Nucleus accumbens (tissue), 56 donors: ENCODE results near the gene MFN2.
"Not testable (repeated sequence)": the region's sequence is repeated elsewhere in the genome, so short reads cannot be mapped to it uniquely, and the experiment has no call there.

ENCODE experiments used
- DNase-seq, 56 donors: peaks; one replicate each; lab custom pipeline; 2025; lab: John Stamatoyannopoulos, UW

The MFN2 gene

DNA sequence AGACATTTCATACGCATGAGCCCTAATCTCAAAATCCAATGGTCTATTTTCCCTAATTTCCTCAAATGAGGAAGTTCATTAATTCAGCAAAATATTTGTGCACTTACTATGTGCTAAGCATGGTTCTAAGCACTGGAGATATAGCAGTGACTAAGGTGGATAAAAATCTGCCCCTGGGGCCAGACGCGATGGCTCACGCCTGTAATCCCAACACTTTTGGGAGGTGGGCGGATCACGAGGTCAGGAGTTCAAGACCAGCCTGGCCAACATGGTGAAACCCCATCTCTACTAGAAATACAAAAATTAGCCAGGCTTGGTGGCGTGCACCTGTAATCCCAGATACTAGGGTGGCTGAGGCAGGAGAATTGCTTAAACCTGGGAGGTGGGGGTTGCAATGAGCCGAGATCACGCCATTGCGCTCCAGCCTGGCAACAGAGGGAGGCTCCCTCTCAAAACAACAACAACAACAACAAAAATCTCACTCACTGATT, 34.8 kb downstream of the MFN2 start:
- DNase-seq, result no peak

DNA sequence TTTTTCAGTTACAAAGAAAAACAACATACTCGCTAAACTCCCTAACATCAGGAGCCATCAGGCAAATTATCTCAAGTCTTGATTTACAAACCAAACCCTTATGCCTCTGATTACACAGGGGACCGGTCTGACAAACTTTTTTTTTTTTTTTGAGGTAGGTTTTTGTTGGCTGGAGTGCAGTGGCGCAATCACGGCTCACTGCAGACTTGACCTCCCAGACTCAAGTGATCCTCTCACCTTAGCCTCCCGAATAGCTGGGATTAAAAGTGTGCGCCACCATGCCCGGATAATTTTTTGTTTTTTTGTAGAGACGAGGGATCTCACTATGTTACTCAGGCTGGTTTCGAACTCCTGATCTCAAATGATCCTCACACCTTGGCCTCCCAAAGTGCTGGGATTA, 35.3 kb downstream of the MFN2 start:
- DNase-seq, result no peak

GRCh38 chr1:12016182-12016581, 35.9 kb downstream of the MFN2 start:
- DNase-seq, result no peak

- DNase-seq, result no peak
Observed at GRCh38 chr1:12019858-12020509, 39.7 kb downstream of the MFN2 start.

GRCh38 chr1:12021616-12022015, 41.4 kb downstream of the MFN2 start:
- DNase-seq, result no peak

- no peak for DNase-seq
Observed at GRCh38 chr1:12022036-12022435, 41.8 kb downstream of the MFN2 start.

DNA sequence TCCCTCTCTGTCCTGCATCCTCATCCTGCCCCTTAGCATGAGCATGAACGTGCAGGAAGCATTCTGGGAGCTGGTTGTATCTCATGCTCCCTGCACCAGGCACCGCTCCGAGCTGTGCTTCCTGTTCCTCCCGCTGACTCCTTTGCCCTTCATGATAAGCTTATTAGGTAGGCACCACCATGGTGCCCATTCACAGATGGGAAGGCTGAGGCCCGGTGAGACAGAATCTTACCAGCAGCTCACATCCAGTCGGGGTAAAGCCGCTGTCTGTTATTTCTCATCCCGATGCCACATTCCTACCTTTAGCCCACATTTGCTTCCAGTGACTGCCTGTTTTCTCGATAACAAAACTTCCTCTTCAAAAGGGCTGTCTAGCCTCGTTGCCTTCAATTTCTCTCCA, 46.3 kb downstream of the MFN2 start:
- DNase-seq, result no peak

DNA sequence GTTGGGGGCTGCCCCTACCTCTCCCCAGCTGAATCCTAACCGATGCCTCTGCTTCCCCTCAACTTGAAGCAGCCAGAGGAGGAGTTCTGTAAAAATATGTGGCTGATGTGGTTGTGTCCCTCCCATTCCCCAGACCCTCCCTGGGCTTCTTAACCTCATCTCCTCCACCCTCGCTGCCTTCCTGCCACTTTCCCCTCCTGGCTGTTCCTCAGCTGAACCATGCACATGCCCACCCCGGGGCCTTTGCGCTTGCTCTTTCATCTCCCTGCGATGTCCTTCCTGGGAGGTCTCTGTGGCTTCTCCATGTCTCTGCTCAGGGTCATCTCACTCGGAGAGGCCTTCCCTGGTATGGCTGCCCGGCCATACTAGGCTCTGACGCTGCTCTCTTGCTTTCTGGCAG, 48.0 kb downstream of the MFN2 start:
- DNase-seq, result no peak

DNA sequence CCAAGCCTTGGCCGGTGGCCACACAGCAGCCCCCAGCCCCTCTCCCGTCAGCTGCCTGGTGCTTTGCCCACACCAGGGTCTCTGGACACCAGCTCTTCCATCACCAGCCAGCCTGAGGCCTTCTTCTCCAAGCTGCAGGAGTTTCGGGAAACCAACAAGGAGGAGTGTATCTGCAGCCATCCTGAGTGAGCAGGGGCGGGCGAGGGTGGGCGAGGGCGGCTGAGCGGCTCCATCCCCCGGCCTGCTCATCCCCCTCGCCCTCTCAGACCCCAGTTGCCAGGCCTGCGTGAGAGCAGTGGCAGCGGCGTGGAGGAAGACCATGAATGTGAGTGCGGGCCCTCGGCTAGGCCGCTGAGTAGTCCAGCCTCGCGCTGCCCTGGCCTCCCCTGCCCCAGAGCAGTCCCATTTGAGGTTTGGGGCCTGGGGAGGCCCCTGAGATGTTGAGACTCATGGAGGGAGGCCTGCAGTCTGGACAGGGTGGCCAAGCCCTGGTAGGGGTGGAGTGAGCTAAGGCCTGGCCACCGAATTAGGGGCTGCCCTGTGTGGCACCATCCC, 48.8 kb downstream of the MFN2 start:
- no peak for DNase-seq

GRCh38 chr1:12029720-12030339, 49.6 kb downstream of the MFN2 start:
- DNase-seq, result no peak

DNA sequence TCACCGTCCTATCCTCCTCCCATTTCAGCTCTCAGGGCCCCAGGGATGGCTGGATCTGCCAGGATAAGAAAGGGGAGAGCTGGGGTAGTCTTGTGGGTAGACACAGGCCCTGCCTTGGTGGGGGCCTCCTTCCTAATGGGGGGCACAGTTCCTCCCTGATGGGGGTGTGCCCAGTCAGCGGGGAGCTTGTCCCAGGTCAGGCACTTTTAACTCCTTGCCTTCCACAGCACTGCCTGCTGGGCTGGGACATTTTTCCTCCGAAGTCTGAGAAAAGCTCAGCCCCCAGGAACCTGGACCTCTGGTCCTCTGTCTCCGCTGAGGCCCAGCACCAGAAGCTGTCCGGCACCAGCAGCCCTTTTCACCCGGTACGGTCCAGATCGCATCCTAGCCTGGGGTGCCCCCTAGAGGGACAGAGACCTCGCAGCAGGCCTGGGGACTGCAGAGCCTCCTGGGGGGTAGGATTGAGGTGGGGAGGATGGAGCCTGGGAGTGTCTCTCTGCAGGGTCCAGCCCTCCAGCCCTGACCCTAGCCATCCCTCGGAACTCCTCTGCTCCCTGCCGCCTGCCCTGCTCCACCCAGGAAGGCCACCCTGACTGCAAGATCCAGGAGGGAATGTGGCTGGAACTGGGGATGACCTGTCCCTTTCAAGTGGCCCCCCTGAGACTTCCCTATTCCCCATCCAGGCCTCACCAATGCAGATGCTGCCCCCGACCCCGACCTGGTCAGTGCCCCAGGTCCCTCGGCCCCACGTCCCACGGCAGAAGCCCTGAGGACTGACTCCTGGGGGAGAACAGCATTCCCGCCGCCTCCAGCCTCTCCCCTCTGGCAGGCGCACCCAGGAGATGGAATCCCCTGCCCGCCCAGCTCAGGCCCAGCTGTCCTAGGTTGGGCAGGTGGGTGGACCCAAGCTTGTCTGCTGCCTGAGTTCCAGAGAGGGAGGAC, 51.1 kb downstream of the MFN2 start:
- peak in 8 of 56 donors; percentile 3 to 47 (median 26) for DNase-seq

GRCh38 chr1:12032161-12032621, 51.9 kb downstream of the MFN2 start:
- DNase-seq, result no peak

GRCh38 chr1:12033441-12033840, 53.2 kb downstream of the MFN2 start:
- DNase-seq, result not testable (repeated sequence)

DNA sequence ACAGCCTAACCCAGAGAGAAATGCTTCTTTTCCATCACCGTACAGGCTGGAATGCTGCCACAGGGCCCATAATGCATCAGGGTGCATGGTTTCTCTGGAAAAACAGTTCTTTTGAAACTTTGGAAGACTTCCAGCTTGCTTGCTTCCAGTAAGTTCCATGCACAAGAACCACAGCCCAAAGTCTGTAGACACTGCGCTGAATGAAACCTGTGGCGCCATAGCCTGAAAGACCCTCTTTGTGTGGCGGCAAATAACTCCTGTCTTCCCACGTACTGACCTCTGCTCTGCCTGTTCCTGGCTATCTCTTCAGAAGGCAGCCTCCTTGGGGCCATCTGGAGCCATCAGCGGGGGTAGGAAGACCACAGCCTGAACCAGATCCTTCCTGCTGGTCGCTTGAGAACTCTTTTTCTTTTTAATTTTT, 54.1 kb downstream of the MFN2 start:
- DNase-seq, result peak in 11 of 56 donors; percentile 3 to 44 (median 20)

- DNase-seq, result no peak
Observed at GRCh38 chr1:12035312-12035711, 55.1 kb downstream of the MFN2 start.

DNA sequence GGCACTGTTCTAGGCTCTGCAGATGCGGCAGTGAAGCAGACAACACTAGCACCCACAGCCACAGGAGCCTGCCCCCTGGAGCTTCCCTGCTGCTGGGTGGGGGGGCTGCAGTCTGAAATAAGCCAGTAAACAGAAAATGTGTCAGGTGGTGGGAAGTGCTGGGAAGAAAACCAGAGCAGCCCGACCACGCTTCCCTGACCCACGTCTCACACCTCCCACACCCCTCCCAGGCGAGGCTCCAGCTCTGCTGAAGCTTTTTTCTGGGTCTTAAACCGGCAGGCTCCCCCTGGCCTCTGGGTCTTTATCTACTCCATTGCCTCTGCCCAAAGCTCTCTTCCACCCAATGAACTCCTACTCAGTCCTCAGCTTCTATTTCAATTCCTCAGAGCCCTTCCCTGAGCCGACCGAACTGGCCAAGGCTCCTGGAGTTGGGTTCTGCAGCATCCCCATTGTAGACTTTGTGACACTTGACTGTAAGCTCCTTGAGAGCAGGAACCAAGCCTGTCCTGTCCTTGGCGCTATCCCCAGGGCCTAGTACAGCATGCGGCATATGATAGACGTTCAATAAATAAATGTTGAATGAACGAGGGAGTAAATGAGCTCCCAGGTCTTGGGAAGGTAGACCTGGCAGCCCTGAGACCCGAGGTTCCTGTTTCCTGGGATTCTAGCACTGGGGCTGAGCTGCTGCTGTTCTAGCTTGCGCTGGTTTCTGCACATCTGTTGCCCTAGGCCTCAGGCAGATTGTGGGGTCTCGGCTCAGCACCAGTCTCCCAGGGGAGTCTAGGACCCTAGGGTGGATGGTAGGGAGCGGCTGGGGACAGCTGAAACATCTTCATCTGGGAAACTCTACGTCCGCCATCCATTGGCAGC, 57.5 kb downstream of the MFN2 start:
- no peak for DNase-seq

GRCh38 chr1:12038356-12039163, 58.3 kb downstream of the MFN2 start:
- DNase-seq, result peak in 9 of 56 donors; percentile 5 to 51 (median 11)

- no peak for DNase-seq
Observed at GRCh38 chr1:12039164-12039525, 58.9 kb downstream of the MFN2 start.
